GM12872 (cell line): ENCODE data around the gene PAK3.

Experiments used
- CTCF ChIP-seq: IDR thresholded peaks from 3 replicates; pipeline ENCODE4 v1.5.1; 2011; ENCODE audit warnings: low read depth, mild to moderate bottlenecking, low read length, moderate library complexity; ENCODE audit not compliant: insufficient read depth

The PAK3 gene

DNA sequence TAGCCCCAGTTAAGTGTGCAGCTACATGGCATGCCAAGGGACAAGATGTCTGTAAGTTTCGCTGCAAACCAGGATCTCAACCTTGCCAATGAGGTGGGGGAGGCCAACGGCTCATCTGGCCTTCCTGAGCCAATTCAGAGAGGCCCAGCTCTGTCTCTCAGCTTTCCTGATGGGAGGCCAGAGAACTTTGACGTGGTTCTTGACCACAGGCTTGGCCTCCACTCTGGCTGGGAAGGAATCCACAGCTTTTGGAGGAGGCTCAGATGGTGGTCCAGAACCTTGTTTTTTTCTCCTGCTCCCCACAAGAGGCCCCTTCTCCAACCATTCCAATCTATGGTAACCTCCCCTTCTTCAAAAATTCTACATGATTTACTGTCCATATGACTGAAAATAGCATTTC lies 164.5 kb downstream of the PAK3 start:
- no peak for TF ChIP-seq CTCF

- no peak for TF ChIP-seq CTCF
Observed at GRCh38 chrX:111262086-111262485, 166.1 kb downstream of the PAK3 start.

DNA sequence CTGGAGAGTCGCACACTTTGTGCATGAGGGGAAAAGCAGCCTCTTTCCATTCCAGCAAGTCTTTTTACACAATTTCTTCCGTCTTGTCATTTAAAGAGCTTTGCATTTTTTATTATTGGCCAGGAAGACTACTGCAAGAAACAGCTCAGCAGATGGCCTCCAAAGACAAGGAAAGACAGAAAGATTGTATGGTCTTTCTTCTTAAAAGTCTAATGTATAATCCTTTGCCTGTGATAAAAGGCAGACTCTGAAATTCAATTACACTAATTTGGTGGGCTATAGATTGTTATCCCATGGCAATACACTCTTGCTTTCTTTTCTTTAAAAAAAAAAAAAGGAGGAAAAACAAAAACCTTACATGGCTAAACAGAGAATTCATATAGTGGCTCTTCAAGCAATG lies 168.4 kb downstream of the PAK3 start:
- TF ChIP-seq CTCF: no peak

- TF ChIP-seq CTCF: no peak
Observed at GRCh38 chrX:111265486-111265885, 169.5 kb downstream of the PAK3 start.

- no peak for TF ChIP-seq CTCF
Observed at GRCh38 chrX:111268506-111268905, 172.5 kb downstream of the PAK3 start.

- TF ChIP-seq CTCF: no peak
Observed at GRCh38 chrX:111270339-111270738, 174.3 kb downstream of the PAK3 start, which contains the start of gene CAPN6. CAPN6 (minus strand) TSS chrX:111270483; CDS start chrX:111263936, 6,547 bp downstream.
